ENCODE data around the gene RNF2. TPM values are rescaled to one million over a fixed set of nuclear protein-coding genes. Genes with fewer than 3 reads are reported as not detected.

Gene RNF2
- polyA plus RNA-seq, 3 donors = 15.5 to 25.2 (median 19.3) TPM

- no peaks in the 10 kb centered on the region for H3K4me1 Mint-ChIP-seq
- no peak overlapping the region for H3K27ac Mint-ChIP-seq
- no peak overlapping the region for H3K9ac ChIP-seq (ENCODE audit: insufficient read depth, low read length, poor library complexity, severe bottlenecking)
- intact Hi-C loops (cut with micrococcal nuclease) = no loop called here
- no peaks in the 10 kb centered on the region for H3K9me3 ChIP-seq (replicated peaks in 1 of 2; ENCODE audit: control insufficient read depth in 1 of 2, insufficient read depth in 1 of 2, low read length in 2 of 2)
- no peak overlapping the region for H2AFZ ChIP-seq (ENCODE audit: insufficient read depth, low read depth, low read length, poor library complexity, severe bottlenecking)
- H3K27ac ChIP-seq (ENCODE audit: low read depth in 1 of 2, low read length in 2 of 2) = no peak overlapping the region
- H3K4me3 Mint-ChIP-seq = no peak overlapping the region
- peaks cover 75 to 97% of the 10 kb centered on the region in 2 donors for H3K36me3 ChIP-seq (replicated peaks in 1 of 2; ENCODE audit: control insufficient read depth in 1 of 2, insufficient read depth in 2 of 2, low read length in 2 of 2)
- H3K4me3 ChIP-seq (replicated peaks in 1 of 3; ENCODE audit: low read depth in 2 of 3, low read length in 3 of 3) = no peak overlapping the region
- no peak overlapping the region for H3K4me2 ChIP-seq (replicated peaks; ENCODE audit: extremely low read depth, low read length, poor library complexity, severe bottlenecking)
- DNase-seq = no peak
- no peaks in the 10 kb centered on the region for H3K27me3 Mint-ChIP-seq (ENCODE audit: low read depth in 3 of 3)
- H4K20me1 ChIP-seq (ENCODE audit: insufficient read depth, low read length) = no peaks in the 10 kb centered on the region
- no peak for TF ChIP-seq CTCF (IDR thresholded peaks at IDR 0.05)
- H3K9me3 Mint-ChIP-seq = peaks cover 0 to 1% (median 0%) of the 10 kb centered on the region in 7 donors
- H3K27me3 ChIP-seq (ENCODE audit: control insufficient read depth in 2 of 2, insufficient read depth in 2 of 2, low read length in 2 of 2) = no peaks in the 10 kb centered on the region
- no peaks in the 10 kb centered on the region for H3K79me2 ChIP-seq (ENCODE audit: insufficient read depth, low read length)
- H3K36me3 Mint-ChIP-seq = peaks cover 65 to 75% of the 10 kb centered on the region in 2 donors
- no peaks in the 10 kb centered on the region for H3K4me1 ChIP-seq (ENCODE audit: control insufficient read depth in 1 of 2, insufficient read depth in 2 of 2, low read length in 2 of 2)
- WGBS (ENCODE audit: insufficient coverage) = no CpG with 5 or more reads among the region's 4 CpGs
Measured at GRCh38 chr1:185139246-185139645, 93.9 kb downstream of the RNF2 start.

- Mint-ChIP-seq H3K9me3 (no peaks in the 10 kb centered on the region), H3K36me3 (peaks cover 60 to 73% of the 10 kb centered on the region in 2 donors), H3K4me1 (peaks cover 2% of the 10 kb centered on the region), H3K27me3 (ENCODE audit: low read depth in 3 of 3) (no peaks in the 10 kb centered on the region), H3K27ac (no peak overlapping the region), H3K4me3 (no peak overlapping the region)
- no peaks in the 10 kb centered on the region for H3K27me3 ChIP-seq (ENCODE audit: control insufficient read depth in 2 of 2, insufficient read depth in 2 of 2, low read length in 2 of 2)
- H3K9ac ChIP-seq (ENCODE audit: insufficient read depth, low read length, poor library complexity, severe bottlenecking) = no peak overlapping the region
- intact Hi-C loops (cut with micrococcal nuclease) = no loop called here
- no peaks in the 10 kb centered on the region for H3K9me3 ChIP-seq (replicated peaks in 1 of 2; ENCODE audit: control insufficient read depth in 1 of 2, insufficient read depth in 1 of 2, low read length in 2 of 2)
- H3K79me2 ChIP-seq (ENCODE audit: insufficient read depth, low read length) = no peaks in the 10 kb centered on the region
- H3K4me1 ChIP-seq (ENCODE audit: control insufficient read depth in 1 of 2, insufficient read depth in 2 of 2, low read length in 2 of 2) = no peaks in the 10 kb centered on the region
- DNase-seq = no peak
- TF ChIP-seq CTCF (IDR thresholded peaks at IDR 0.05) = no peak
- H3K4me2 ChIP-seq (replicated peaks; ENCODE audit: extremely low read depth, low read length, poor library complexity, severe bottlenecking) = no peak overlapping the region
- no peak overlapping the region for H3K4me3 ChIP-seq (replicated peaks in 1 of 3; ENCODE audit: low read depth in 2 of 3, low read length in 3 of 3)
- no peak overlapping the region for H3K27ac ChIP-seq (ENCODE audit: low read depth in 1 of 2, low read length in 2 of 2)
- no peak overlapping the region for H2AFZ ChIP-seq (ENCODE audit: insufficient read depth, low read depth, low read length, poor library complexity, severe bottlenecking)
- no peaks in the 10 kb centered on the region for H4K20me1 ChIP-seq (ENCODE audit: insufficient read depth, low read length)
- peaks cover 85 to 98% of the 10 kb centered on the region in 2 donors for H3K36me3 ChIP-seq (replicated peaks in 1 of 2; ENCODE audit: control insufficient read depth in 1 of 2, insufficient read depth in 2 of 2, low read length in 2 of 2)
Measured at GRCh38 chr1:185144233-185144632, 98.9 kb downstream of the RNF2 start.
